Epithelial cell of prostate (primary cell): ENCODE data around the gene SSBP3.

Experiments
- DNase-seq: peaks from one replicate; pipeline ENCODE4 v3.0.0-alpha.2; 2011; ENCODE audit warnings: low read depth, low spot score
- H3K27ac ChIP-seq: fragments of 450-650 bp; 2 replicates; pipeline ENCODE4 v1.5.1; 2017; ENCODE audit warnings: mild to moderate bottlenecking

Gene SSBP3

GRCh38 chr1:54413295-54413694 is 7.1 kb upstream of the SSBP3 start:
- DNase-seq = no peak

GRCh38 chr1:54410359-54410758 is 4.2 kb upstream of the SSBP3 start:
- H3K27ac ChIP-seq = no peak overlapping the region
- no peak for DNase-seq

More at GRCh38 chr1:54413295-54413694, 7.1 kb upstream of the SSBP3 start:
- no peak overlapping the region for H3K27ac ChIP-seq

- no peak for DNase-seq
Observed at GRCh38 chr1:54409156-54410142, 3.3 kb upstream of the SSBP3 start.

GRCh38 chr1:54408147-54409066 is 2.2 kb upstream of the SSBP3 start:
- peak; percentile 87 for DNase-seq
- peak overlapping the region; percentile 70 for H3K27ac ChIP-seq

More at GRCh38 chr1:54409156-54410142, 3.3 kb upstream of the SSBP3 start:
- H3K27ac ChIP-seq = no peak overlapping the region

- peak; percentile 80 for DNase-seq
Observed at GRCh38 chr1:54407404-54408146, 1.4 kb upstream of the SSBP3 start.

GRCh38 chr1:54407154-54407403 is 885 bp upstream of the SSBP3 start:
- peak overlapping the region; percentile 70 for H3K27ac ChIP-seq
- no peak for DNase-seq

More at GRCh38 chr1:54407404-54408146, 1.4 kb upstream of the SSBP3 start:
- H3K27ac ChIP-seq = peak overlapping the region; percentile 70

GRCh38 chr1:54405898-54406293 is 298 bp downstream of the SSBP3 start:
- no peak overlapping the region for H3K27ac ChIP-seq
- DNase-seq = no peak

GRCh38 chr1:54404939-54405897 is 976 bp downstream of the SSBP3 start:
- H3K27ac ChIP-seq = no peak overlapping the region
- DNase-seq = no peak

- peak overlapping the region; percentile 27 for H3K27ac ChIP-seq
- DNase-seq = no peak
Observed at GRCh38 chr1:54404263-54404662, 1.9 kb downstream of the SSBP3 start.

- peak overlapping the region; percentile 27 for H3K27ac ChIP-seq
- no peak for DNase-seq
Observed at GRCh38 chr1:54403808-54404261, 2.4 kb downstream of the SSBP3 start.

- peak overlapping the region; percentile 27 for H3K27ac ChIP-seq
- no peak for DNase-seq
Observed at GRCh38 chr1:54403405-54403804, 2.8 kb downstream of the SSBP3 start.

- DNase-seq = no peak
- H3K27ac ChIP-seq = no peak overlapping the region
Observed at GRCh38 chr1:54402896-54403295, 3.3 kb downstream of the SSBP3 start.

- no peak for DNase-seq
- no peak overlapping the region for H3K27ac ChIP-seq
Observed at GRCh38 chr1:54401799-54402198, 4.4 kb downstream of the SSBP3 start.

- DNase-seq = no peak
- no peak overlapping the region for H3K27ac ChIP-seq
Observed at GRCh38 chr1:54400329-54400728, 5.9 kb downstream of the SSBP3 start.

GRCh38 chr1:54399765-54400164 is 6.4 kb downstream of the SSBP3 start:
- no peak for DNase-seq
- H3K27ac ChIP-seq = no peak overlapping the region

- no peak for DNase-seq
- H3K27ac ChIP-seq = no peak overlapping the region
Observed at GRCh38 chr1:54398963-54399528, 7.1 kb downstream of the SSBP3 start.

GRCh38 chr1:54397980-54398379 is 8.2 kb downstream of the SSBP3 start:
- no peak for DNase-seq
- no peak overlapping the region for H3K27ac ChIP-seq

- DNase-seq = no peak
- H3K27ac ChIP-seq = no peak overlapping the region
Observed at GRCh38 chr1:54397090-54397591, 9.1 kb downstream of the SSBP3 start.
